GM21515 (cell line): ENCODE measurements around the gene SIDT1.

ENCODE experiments used
- ATAC-seq: cut with Tn5 transposase; IDR thresholded peaks from one replicate; pipeline ENCODE4 v1.9.1; 2021; ENCODE audit not compliant: unreplicated experiment

Gene SIDT1

GRCh38 chr3:113545594-113545993 is 13.2 kb downstream of the SIDT1 start:
- ATAC-seq, result no peak

- ATAC-seq, result peak; percentile 86
Observed at GRCh38 chr3:113546414-113546893, 14.1 kb downstream of the SIDT1 start.

- ATAC-seq, result no peak
Observed at GRCh38 chr3:113548501-113548900, 16.1 kb downstream of the SIDT1 start.

GRCh38 chr3:113551820-113552219 is 19.5 kb downstream of the SIDT1 start:
- no peak for ATAC-seq

GRCh38 chr3:113552851-113553250 is 20.5 kb downstream of the SIDT1 start:
- ATAC-seq, result no peak

GRCh38 chr3:113555138-113555537 is 22.8 kb downstream of the SIDT1 start:
- no peak for ATAC-seq

- no peak for ATAC-seq
Observed at GRCh38 chr3:113556316-113556945, 24.1 kb downstream of the SIDT1 start.

- ATAC-seq, result no peak
Observed at GRCh38 chr3:113556946-113557335, 24.6 kb downstream of the SIDT1 start.

- no peak for ATAC-seq
Observed at GRCh38 chr3:113557374-113557773, 25.0 kb downstream of the SIDT1 start.

- no peak for ATAC-seq
Observed at GRCh38 chr3:113559009-113559408, 26.7 kb downstream of the SIDT1 start.

- no peak for ATAC-seq
Observed at GRCh38 chr3:113560271-113560670, 27.9 kb downstream of the SIDT1 start.

- ATAC-seq, result no peak
Observed at GRCh38 chr3:113560831-113561623, 28.7 kb downstream of the SIDT1 start.

- ATAC-seq, result no peak
Observed at GRCh38 chr3:113565555-113565954, 33.2 kb downstream of the SIDT1 start.

- no peak for ATAC-seq
Observed at GRCh38 chr3:113570158-113570557, 37.8 kb downstream of the SIDT1 start.

GRCh38 chr3:113571360-113571759 is 39.0 kb downstream of the SIDT1 start:
- ATAC-seq, result no peak

GRCh38 chr3:113573728-113574127 is 41.4 kb downstream of the SIDT1 start:
- ATAC-seq, result no peak

- ATAC-seq, result no peak
Observed at GRCh38 chr3:113574213-113574612, 41.9 kb downstream of the SIDT1 start.

- ATAC-seq, result no peak
Observed at GRCh38 chr3:113575206-113575605, 42.9 kb downstream of the SIDT1 start.

GRCh38 chr3:113585228-113585627 is 52.9 kb downstream of the SIDT1 start:
- ATAC-seq, result no peak

GRCh38 chr3:113585720-113586119 is 53.4 kb downstream of the SIDT1 start:
- no peak for ATAC-seq

- no peak for ATAC-seq
Observed at GRCh38 chr3:113588806-113589205, 56.5 kb downstream of the SIDT1 start.

GRCh38 chr3:113589971-113590370 is 57.6 kb downstream of the SIDT1 start:
- no peak for ATAC-seq
